Keratinocyte (primary cell): ENCODE results near the gene SERPINB11.

ENCODE experiments used
- CTCF ChIP-seq, 3 experiments: IDR thresholded peaks in 1 of 3; conservative IDR thresholded peaks in 1 of 3; optimal IDR thresholded peaks in 1 of 3; 2 replicates in 2 of 3; 3 replicates in 1 of 3; pipeline versions ENCODE3 to v1.5.1; 2011; ENCODE audit warnings: low read length in 3 of 3, mild to moderate bottlenecking in 3 of 3, moderate library complexity in 2 of 3, control low read depth in 1 of 3, inconsistent platforms in 1 of 3; ENCODE audit not compliant: insufficient read depth in 2 of 3; ENCODE audit errors: extremely low read depth in 1 of 3
- EZH2 ChIP-seq: IDR thresholded peaks from one replicate; pipeline ENCODE4 v1.6.1; 2012; ENCODE audit warnings: inconsistent platforms, mild to moderate bottlenecking, low read length, moderate library complexity

GRCh38 chr18:63747006-63747405 lies 44.2 kb downstream of the SERPINB11 start:
- no peak for TF ChIP-seq CTCF (optimal IDR thresholded peaks at IDR 0.05 in 1 of 3, IDR thresholded peaks at IDR 0.05 in 1 of 3, conservative IDR thresholded peaks at IDR 0.05 in 1 of 3; ENCODE audit: extremely low read depth in 1 of 3, insufficient read depth in 2 of 3, low read length in 3 of 3)
- no peak for TF ChIP-seq EZH2
